Uterus (tissue), 2 donors: ENCODE data around the gene CTDSPL.

Experiments
- POLR2A ChIP-seq, 2 donors: fragments of 450-650 bp; IDR thresholded peaks; one replicate each; pipeline ENCODE4 v1.6.1; 2016; ENCODE audit warnings: antibody characterized with exemption in 2 of 2, mild to moderate bottlenecking in 1 of 2, moderate library complexity in 1 of 2
- TF ChIP-seq, protein P1 (sequence below), 4 experiments: fragments of 200-600 bp in 2 of 4; fragments of 450-650 bp in 2 of 4; sonication (generic) in 2 of 4; IDR thresholded peaks; one replicate each; pipeline ENCODE4 v1.5.1; 2016 to 2019; ENCODE audit warnings: antibody characterized with exemption in 4 of 4, mild to moderate bottlenecking in 2 of 4, moderate library complexity in 1 of 4

DNA sequence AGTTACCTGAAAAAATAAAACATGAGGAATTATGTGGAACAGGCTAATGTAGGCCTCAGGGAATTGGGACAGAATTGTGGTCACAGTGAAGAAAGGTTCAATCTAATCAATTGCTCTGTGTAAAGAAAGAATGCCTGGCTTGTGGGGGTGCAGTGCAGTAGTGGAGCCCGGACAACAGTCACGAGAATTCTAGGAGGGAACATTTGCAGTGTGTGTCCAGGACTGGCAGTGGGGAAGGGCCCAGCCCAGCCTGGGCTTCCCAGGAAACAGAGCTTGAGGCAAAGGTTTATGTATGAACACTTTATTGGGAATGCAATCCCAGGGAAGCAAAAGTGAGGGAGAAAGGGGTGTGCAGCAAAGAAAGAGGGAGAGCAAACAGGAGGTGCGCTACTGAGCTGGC, 29.2 kb upstream of the CTDSPL start:
- TF ChIP-seq, protein P1, sequence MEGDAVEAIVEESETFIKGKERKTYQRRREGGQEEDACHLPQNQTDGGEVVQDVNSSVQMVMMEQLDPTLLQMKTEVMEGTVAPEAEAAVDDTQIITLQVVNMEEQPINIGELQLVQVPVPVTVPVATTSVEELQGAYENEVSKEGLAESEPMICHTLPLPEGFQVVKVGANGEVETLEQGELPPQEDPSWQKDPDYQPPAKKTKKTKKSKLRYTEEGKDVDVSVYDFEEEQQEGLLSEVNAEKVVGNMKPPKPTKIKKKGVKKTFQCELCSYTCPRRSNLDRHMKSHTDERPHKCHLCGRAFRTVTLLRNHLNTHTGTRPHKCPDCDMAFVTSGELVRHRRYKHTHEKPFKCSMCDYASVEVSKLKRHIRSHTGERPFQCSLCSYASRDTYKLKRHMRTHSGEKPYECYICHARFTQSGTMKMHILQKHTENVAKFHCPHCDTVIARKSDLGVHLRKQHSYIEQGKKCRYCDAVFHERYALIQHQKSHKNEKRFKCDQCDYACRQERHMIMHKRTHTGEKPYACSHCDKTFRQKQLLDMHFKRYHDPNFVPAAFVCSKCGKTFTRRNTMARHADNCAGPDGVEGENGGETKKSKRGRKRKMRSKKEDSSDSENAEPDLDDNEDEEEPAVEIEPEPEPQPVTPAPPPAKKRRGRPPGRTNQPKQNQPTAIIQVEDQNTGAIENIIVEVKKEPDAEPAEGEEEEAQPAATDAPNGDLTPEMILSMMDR (IDR thresholded peaks at IDR 0.05): no peak
- TF ChIP-seq POLR2A (IDR thresholded peaks at IDR 0.05): no peak
